Activated CD8-positive, alpha-beta memory T cell treated with anti-CD3 and anti-CD28 coated beads for 24 hours (primary cell): Measurements from ENCODE around the gene SPOCD1.

Source experiments
- DNase-seq: peaks from one replicate; pipeline ENCODE4 v3.0.0-alpha.2; 2020

The SPOCD1 gene

DNA sequence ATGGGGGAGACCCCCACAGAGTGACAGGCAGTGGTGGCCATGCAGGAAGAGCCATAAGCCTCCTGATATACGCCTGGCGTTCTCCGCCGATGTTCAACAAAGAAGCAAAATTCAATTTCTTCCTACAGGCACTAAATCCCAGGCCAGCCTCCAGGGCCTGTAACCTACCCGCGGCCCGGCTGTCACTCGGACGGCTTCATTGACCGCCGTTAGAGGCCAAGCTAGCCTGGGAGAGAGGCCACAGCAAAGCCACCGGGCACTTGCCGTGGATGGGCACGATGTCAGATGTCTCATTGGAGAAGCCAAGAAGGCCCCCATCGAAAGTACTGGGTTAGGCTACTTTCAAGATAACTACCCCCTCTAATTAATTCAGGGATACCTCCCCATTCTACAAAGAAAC is 61.4 kb downstream of the SPOCD1 start:
- DNase-seq = no peak

DNA sequence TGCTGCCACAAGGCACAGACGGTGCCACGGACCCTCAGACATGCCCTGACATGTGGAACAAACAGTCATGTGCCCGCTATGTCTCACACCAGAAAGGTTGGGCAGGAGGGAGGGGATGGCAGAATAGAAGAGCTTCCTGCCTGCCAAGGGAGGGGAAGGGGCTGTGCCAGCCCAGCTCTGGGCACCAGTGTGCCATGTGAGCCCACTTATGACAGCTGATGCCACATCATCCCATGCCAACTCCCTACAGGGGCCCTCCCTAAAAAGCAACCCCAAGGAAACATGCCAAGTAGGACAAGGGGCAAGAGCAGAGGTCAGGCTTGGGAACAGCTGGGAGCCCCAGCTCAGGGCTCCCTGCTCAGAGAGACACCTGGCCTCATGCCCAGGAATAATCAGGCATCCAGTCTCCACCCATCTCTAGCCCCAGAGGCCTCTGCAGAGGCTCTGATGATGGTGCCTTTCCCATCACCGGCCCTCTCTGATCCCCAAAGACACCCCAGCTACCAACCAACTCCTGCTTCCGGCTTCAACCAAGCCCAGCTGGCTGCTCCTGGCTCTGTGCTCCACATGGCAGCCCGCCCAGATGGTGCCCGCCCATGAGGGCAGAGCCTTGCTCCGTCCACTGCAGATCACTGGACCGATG is 62.0 kb downstream of the SPOCD1 start:
- DNase-seq = no peak

DNA sequence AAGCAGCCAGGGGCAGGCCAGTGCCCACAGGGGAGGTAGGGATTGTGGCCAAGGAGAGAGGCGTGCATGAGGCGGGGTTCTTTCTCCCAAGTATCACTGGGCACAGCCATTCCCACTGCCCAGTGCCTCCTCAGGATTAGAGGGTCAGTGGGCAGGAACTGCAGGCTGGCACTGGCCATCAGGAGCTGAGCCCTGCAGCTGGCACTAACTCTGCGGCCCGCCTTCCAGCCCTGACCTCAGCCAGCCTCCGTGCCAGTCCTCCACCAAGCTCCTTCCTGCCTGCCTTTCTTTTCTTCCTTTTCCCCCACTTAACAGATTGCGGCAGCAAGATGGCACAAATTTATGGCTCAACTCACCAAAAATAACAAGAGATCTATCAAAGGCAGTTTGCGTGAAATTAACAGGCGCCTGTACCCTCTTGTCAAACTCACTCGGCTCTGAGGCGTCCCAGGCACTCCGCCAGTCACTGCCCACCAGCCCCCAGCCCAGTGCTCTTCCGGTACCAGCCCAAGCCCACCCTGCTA is 62.8 kb downstream of the SPOCD1 start:
- DNase-seq = no peak

DNA sequence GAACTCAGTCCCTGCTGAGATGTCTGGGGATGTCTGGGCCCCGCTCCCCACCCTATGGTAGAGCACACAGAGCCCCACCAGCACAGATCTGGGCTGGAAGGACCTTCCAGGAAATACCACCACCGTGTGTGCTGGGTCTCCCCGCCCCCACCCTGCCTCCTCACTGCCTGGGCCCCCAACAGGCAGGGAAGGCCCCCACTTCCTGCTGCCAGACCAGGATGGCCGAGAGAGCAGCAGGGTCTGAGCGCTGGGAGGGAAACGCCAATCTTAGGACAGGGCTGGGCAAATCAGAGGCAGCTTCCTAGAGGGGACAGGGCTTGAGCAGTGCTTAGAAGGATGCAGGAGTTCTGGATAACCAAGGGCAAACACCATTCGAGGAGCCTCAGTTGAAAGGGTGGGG is 63.6 kb downstream of the SPOCD1 start:
- DNase-seq = no peak

DNA sequence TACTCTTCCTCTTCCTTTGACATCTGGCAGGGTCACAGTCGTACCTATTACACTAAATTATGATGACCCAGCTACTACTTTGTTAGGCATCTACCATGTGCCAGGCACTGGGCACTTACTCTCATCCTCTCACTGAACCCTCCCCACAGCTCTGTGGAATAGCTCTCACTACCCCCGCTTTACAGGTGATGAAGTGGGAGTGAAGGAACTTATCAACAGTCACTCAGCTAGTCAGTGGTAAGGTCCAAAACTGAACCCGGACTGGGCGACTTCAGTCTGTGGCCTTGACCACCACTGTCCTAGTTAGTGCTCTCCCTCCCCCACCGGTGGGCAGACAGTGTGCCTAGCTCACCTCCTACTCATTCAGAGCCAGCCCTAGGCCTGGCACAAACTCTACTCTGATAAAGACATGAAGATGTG is 64.0 kb downstream of the SPOCD1 start:
- no peak for DNase-seq

DNA sequence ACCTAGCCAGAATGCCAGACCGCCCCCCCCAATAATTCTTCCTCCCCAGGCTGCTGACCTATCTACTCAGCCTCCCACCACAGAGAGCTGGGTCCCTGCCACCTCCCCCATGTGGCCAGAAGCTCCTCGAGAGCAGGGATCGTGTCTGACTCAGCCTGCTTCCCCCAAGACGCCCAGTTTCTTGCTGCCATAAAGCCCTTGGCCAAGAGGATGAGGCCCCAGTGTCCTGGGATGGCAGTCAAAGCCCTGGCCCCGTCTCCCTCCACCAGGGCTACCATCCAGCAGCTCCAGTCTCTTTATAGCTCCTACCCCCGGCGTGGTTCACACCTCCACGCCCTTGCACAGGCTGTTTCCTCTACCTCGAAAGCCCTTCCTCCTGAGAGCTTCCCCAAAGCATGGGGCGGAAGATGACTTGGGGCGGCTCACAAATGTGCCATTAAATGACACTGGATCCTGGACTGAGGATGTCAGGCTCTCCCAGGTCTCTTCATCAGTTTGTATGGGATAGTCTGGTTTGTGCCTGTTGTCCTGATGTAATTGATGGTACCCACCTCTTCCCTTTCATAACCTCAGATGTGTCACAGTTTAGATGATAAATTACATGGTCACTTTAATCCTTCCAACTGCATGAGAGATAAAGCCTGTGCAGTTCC is 64.8 kb downstream of the SPOCD1 start:
- DNase-seq = peak; percentile 64

DNA sequence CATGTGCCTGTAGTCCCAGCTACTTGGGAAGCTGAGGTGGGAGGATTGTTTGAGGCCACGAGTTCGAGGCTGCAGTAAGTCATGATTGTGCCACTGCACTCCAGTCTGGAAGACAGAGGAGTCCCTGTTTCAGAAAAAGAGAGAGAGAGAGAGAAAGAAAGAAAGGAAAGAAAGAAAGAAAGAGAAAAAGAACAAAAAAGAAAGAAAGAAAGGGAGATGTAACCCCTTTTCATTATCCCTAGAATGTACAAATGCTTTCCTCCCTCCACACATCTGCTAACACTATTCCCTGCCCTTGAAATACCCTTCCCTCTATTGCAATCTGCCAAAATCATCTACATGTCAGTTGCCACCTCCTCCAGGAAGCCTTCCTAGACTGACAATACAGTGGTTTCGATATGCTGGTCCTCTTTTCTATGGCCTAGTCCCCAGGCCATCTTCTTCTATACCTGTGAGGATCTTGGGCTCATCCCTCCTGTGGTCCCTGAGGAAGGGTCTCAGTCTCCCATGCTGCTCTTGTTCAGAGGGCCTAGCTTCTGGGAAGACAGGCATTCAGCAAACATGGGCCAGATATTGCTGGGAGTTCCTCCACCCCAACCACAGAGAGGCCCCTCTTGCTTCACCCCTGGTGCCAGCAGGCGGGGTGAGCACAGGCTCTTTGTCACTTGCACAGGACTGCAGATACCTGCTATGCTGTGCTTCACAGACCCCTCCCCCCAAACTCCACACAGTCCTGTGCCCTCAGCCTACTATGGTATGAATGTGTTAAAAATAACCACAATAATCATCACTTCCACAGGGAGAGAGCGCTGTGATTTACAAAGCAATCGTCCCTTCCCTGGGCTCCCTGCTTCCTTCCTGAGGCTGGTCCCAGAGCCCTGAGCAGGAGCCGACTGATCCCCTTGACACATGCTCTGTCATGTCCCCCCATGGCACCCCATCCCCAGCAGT is 65.8 kb downstream of the SPOCD1 start:
- no peak for DNase-seq

DNA sequence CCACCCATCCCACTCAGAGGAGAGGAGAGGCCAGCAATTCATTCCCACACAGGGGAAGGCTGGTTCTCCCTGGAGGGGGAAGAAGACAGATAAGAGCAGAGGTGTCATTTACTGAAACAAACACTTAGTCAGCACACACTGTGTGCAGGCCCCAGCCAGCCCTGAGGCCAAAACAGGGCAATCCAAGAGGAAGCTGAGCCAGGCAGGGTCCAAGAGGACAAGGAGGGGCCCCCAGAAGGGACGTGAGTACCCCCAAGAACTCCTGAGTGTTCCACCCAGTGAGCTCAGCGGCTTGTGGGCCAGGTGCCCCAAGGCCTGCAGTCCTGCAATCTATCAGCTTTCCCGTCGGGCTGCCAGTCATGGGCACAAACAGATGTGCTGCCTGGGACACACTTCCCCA is 67.5 kb downstream of the SPOCD1 start:
- no peak for DNase-seq

DNA sequence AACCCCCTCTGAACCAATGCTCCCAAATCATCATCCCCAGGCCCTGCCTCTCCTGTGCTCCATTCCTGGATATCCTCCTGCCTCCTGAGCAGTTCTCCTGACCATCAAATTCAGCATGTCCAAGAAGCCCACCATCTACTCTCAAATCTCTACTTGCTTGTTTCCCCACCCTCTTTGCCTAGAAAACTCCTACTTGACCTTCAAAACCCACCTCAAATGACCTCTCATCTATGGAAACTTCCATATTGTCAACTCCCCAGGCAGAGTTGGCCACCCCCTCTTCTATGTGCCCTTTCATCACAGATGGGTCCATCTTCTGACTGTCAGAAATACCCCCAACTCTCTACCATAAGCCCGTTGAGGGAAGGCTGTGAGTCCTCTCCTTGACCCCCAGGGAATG is 68.5 kb downstream of the SPOCD1 start:
- no peak for DNase-seq

DNA sequence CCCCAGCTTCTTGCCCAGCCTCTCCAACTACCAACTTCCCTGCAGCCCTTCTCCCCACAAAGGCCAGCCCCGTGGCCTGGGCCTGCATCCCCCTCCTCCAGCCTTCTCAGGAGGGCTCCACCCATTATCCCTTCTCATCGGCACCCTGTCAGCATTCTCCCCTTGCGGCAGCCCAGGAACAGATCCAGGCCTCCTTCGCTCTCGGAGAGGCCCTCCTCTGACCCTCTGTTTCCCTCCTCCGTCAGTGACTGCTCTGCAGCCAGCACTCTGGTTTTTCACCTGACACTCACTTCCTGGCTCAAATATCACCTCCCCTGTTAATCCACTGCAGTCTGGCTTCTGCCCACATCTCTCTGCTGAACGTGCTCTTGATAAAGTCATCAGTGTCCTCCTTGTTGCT is 69.1 kb downstream of the SPOCD1 start:
- DNase-seq = no peak

DNA sequence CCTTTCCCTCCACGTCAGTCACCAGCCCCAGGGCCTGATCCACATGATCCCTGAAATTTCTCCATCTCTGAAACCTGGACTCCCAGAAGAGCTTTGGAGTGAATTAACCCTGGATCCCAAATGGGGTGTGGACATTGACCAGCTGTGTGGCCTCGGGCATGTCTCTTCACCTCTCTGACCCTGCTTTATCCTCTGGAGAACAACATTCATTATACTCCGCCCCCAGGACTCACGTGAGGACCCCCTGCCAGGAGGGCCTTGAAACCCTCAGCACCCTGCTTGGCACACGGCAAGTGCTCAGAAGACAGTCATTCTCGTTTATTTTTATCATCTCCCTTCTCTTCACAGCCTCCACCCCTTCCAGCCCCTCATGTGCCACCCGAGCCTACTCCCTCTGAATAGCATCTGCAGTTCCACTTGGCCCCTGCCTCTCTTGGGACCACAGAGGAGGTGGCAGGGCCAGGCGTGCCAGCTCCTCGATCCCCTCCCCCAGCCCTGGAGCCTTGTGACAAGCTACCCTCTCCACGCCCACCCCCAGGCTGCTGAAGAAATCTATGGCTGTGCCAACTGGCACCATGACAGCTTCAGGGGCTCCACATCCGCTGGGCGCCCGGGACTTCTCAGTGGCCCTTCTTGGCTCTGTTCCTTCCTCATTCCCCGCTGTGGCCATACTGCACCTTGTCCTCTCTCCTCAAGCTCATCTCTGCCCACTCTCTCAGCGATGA is 69.7 kb downstream of the SPOCD1 start:
- no peak for DNase-seq

DNA sequence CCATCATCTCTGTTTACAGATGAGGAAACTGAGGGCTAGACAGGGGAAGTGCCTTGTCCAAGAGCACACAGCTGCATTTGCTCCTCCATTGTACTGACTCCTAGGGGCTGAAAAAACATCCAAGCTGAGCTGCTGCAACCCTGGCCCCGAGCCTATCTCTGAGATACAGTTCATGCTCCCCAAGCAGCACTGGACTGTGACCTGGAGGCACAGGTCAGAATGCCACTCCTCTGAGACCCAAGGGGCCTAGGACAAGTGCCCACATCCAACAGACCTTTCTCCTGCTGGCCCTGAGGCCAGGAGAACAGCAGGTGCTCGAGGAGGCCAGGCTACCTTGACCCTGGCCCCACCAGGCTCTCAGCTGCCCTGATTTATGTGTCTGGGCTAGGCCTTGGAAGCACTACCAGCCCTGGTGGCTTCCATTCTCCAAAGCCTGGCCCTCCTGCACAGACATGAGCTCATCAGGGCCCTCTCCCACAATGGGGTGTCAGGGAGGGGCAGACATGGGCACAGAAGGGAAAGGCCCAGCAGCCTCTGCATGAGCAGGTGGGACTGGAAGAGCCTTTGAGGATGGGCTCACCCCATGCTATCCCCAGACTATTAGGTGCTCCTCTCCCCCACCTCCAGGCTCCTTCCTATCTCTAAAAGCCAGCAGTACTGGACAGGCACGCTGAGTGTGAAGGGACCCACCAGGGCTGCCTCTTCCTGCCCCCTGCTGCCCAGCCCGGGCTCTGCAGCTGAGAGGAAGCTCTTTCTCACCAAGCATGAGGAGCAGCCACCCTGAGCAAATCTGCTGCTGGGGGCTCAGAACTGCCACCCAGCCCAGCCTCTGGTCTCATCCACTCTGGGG is 70.5 kb downstream of the SPOCD1 start:
- DNase-seq = peak; percentile 77

DNA sequence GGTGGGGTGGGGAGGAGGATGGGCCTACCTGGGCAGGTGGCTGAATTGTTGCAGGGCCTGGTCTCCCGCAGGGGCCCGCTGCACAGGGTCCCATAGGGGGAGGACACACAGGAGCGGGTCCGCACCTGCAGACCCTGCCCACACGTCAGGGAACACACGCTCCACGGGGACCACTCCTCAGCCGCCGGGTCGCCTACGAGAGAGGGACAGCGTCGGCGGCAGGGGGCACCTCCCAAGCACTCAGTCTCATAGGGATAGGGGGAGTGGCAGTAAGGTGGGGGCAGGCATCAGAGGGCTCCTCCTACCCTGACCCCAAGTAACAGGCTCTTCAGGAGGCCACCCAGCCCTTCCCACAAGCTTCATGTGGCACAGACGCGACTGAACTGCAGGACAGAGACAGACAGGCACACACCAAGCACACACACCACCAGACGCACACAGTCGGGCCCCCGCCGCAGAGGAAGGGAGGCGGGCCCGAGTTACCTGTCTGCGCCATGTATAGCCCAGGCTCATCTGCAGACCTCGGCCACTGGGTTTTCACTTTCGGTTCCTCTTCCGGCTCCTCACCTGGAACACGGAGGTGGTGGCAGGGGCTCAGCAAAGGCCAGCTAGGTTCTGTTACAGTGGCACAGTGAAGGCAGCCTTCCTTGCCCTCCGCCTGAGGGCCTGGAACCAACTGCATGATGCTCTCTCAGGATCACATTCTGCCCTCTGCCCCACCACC is 71.5 kb downstream of the SPOCD1 start:
- no peak for DNase-seq

DNA sequence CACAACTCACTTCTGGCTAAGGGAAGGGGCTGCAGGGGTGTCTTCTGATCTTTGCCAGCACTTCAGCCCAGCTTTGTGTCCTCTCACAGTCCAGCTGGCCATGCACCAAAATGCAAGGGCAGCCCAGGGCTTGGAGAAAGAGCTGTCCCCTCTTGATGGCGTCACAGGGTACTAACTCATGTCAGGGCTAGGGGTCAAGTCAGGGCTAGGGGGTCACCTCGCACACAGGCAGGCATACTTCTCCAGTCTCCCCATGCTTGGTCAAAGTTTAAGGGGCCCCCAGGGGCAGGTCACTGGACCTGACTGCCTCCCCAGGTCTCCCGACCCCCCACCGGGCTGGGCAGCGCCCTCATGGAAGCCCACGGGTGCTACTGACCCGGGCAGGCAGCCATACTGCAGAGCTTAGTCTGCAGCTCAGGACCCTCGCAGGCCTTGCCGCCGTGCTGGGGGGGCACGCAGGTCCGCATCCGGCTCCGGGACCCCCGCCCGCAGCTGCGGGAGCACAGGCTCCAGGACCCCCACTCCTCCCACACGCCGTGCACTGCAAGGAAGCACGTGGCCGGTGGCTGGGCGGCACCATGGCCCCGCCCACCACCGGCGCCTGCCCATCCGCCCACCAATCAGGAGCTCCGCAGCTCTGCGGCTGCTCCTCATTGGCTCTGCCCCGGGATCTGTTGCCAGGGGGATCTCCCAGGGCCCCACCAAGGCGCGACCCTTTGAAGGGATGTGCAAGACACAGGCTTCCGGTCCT is 73.2 kb downstream of the SPOCD1 start:
- no peak for DNase-seq
